ENCODE data around the gene NOS1. TPM values are rescaled to one million over a fixed set of nuclear protein-coding genes. Genes with fewer than 3 reads are reported as not detected.

Gene NOS1
- total and polyA plus RNA-seq, 2 donors (not counting 3 experiments of a cell fraction or from before 2014, with no cell fraction given): not detected

DNA sequence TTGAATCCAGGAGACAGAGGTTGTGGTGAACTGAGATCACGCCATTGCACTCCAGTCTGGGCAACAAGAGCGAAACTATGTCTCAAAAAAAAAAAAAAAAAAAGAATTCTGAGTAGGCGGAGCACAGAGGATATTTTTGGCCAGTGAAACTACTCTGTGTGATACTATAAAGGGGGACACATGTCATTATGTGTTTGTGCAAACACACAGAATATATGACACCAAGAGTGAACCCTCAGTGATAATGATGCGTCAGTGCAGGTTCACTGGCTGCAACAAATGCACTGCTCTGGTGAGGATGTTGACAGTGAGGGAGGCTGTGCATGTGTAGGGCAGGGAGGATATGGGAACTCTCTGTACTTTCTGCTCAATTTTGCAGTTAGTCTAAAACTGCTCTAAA, 195.3 kb downstream of the NOS1 start:
- FAIRE-seq (no peak), DNase-seq (ENCODE audit: low read depth, low spot score) (no peak)
- H3K36me3 ChIP-seq (ENCODE audit: control insufficient read depth in 2 of 2, extremely low read depth in 1 of 2, insufficient read depth in 2 of 2, low read length in 2 of 2): peaks cover 10 to 43% of the 10 kb centered on the region in 2 experiments
- dilution Hi-C loops (cut with MboI; ENCODE audit: extremely low pct_ligation_motif_present, low sequenced_read_pairs) (no loop called here), intact Hi-C loops (cut with micrococcal nuclease) (no loop called here)
- H3K79me2 ChIP-seq (ENCODE audit: control insufficient read depth, insufficient read depth, low read length): no peaks in the 10 kb centered on the region
- no peak overlapping the region for H2AFZ ChIP-seq (ENCODE audit: low read depth, low read length)
- H3K4me1 ChIP-seq (ENCODE audit: control insufficient read depth, extremely low read depth, insufficient read depth, low read length): no peaks in the 10 kb centered on the region
- no peak overlapping the region for H3K9ac ChIP-seq (replicated peaks; ENCODE audit: extremely low read depth, insufficient read depth, low read length)
- H3K27me3 ChIP-seq (ENCODE audit: control insufficient read depth in 2 of 2, insufficient read depth in 2 of 2, low read length in 2 of 2): no peaks in the 10 kb centered on the region
- no peak overlapping the region for H3K4me2 ChIP-seq (ENCODE audit: insufficient read depth, low read length)
- POLR2A ChIA-PET: no interaction called here
- H4K20me1 ChIP-seq (replicated peaks; ENCODE audit: control insufficient read depth, extremely low read depth, insufficient read depth, low read length): no peaks in the 10 kb centered on the region
- H3K9me3 ChIP-seq (replicated peaks; ENCODE audit: control insufficient read depth, insufficient read depth, low read length): no peaks in the 10 kb centered on the region
- H3K4me3 ChIP-seq (replicated peaks in 1 of 3; ENCODE audit: insufficient read depth in 1 of 3, low read depth in 1 of 3, low read length in 3 of 3): no peak overlapping the region
- H3K27ac ChIP-seq (ENCODE audit: insufficient read depth, low read depth, low read length): no peak overlapping the region
- TF ChIP-seq, protein P1, sequence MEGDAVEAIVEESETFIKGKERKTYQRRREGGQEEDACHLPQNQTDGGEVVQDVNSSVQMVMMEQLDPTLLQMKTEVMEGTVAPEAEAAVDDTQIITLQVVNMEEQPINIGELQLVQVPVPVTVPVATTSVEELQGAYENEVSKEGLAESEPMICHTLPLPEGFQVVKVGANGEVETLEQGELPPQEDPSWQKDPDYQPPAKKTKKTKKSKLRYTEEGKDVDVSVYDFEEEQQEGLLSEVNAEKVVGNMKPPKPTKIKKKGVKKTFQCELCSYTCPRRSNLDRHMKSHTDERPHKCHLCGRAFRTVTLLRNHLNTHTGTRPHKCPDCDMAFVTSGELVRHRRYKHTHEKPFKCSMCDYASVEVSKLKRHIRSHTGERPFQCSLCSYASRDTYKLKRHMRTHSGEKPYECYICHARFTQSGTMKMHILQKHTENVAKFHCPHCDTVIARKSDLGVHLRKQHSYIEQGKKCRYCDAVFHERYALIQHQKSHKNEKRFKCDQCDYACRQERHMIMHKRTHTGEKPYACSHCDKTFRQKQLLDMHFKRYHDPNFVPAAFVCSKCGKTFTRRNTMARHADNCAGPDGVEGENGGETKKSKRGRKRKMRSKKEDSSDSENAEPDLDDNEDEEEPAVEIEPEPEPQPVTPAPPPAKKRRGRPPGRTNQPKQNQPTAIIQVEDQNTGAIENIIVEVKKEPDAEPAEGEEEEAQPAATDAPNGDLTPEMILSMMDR (IDR thresholded peaks at IDR 0.05; ENCODE audit: extremely low read depth in 1 of 2, insufficient read depth in 1 of 2, low read depth in 1 of 2, low read length in 2 of 2): no peak
- TF ChIP-seq POLR2AphosphoS5 (IDR thresholded peaks at IDR 0.05; ENCODE audit: insufficient read depth, low read depth, low read length): no peak
- TF ChIP-seq MYC (IDR thresholded peaks at IDR 0.05; ENCODE audit: low read depth, low read length): no peak
- no TSS peak for BruUV-seq (replicated peaks)
- CTCF ChIA-PET: no interaction called here
- no peaks in the 10 kb centered on the region for H3K9me1 ChIP-seq (replicated peaks; ENCODE audit: control insufficient read depth, extremely low read depth, insufficient read depth, low read length)

DNA sequence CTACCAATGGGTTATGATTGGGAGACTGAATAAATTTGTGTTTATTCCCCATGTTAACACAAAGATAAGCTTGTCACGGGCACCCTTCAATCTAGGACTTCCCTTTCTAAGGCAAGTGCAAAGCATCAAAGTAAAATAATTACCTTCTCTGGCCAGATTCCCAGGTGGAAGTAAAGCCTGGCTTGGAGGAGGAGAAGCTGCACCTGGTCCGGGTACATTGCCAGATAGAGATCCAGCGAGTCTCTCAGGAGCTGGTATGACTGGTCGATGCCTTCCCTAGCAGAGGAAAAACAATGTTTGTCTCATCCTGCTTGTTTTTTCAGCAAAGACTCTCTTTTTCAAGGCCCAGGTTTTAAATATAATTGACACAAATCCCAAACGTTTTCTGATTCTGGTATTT, 196.1 kb downstream of the NOS1 start:
- no peaks in the 10 kb centered on the region for H3K27me3 ChIP-seq (ENCODE audit: control insufficient read depth in 2 of 2, insufficient read depth in 2 of 2, low read length in 2 of 2)
- FAIRE-seq (no peak), DNase-seq (ENCODE audit: low read depth, low spot score) (no peak)
- no TSS peak for BruUV-seq (replicated peaks)
- no peaks in the 10 kb centered on the region for H3K9me3 ChIP-seq (replicated peaks; ENCODE audit: control insufficient read depth, insufficient read depth, low read length)
- TF ChIP-seq FOS (IDR thresholded peaks at IDR 0.05; ENCODE audit: borderline replicate concordance, insufficient read depth, low read length) (no peak), MYC (IDR thresholded peaks at IDR 0.05; ENCODE audit: low read depth, low read length) (no peak), JUN (IDR thresholded peaks at IDR 0.05; ENCODE audit: borderline replicate concordance, insufficient read depth, insufficient read length, low read depth) (no peak), POLR2AphosphoS5 (IDR thresholded peaks at IDR 0.05; ENCODE audit: insufficient read depth, low read depth, low read length) (no peak), EZH2 (IDR thresholded peaks at IDR 0.05; ENCODE audit: borderline replicate concordance, low read depth, low read length, severe bottlenecking) (no peak)
- TF ChIP-seq, protein P2, sequence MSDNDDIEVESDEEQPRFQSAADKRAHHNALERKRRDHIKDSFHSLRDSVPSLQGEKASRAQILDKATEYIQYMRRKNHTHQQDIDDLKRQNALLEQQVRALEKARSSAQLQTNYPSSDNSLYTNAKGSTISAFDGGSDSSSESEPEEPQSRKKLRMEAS (IDR thresholded peaks at IDR 0.05; ENCODE audit: insufficient read depth, insufficient read length): no peak
- ChIA-PET POLR2A (interaction anchor here (0.6 kb wide), 1 partner anchor 1117 kb away, joined by 3 read pairs; no protein-coding TSS in a partner anchor), CTCF (no interaction called here)
- H3K4me1 ChIP-seq (ENCODE audit: control insufficient read depth, extremely low read depth, insufficient read depth, low read length): no peaks in the 10 kb centered on the region
- no peaks in the 10 kb centered on the region for H3K9me1 ChIP-seq (replicated peaks; ENCODE audit: control insufficient read depth, extremely low read depth, insufficient read depth, low read length)
- H3K79me2 ChIP-seq (ENCODE audit: control insufficient read depth, insufficient read depth, low read length): no peaks in the 10 kb centered on the region
- dilution Hi-C loops (cut with MboI; ENCODE audit: extremely low pct_ligation_motif_present, low sequenced_read_pairs) (no loop called here), intact Hi-C loops (cut with micrococcal nuclease) (no loop called here)
- H3K9ac ChIP-seq (replicated peaks; ENCODE audit: extremely low read depth, insufficient read depth, low read length): no peak overlapping the region
- H3K27ac ChIP-seq (ENCODE audit: insufficient read depth, low read depth, low read length): no peak overlapping the region
- H3K36me3 ChIP-seq (ENCODE audit: control insufficient read depth in 2 of 2, extremely low read depth in 1 of 2, insufficient read depth in 2 of 2, low read length in 2 of 2): peaks cover 10 to 41% of the 10 kb centered on the region in 2 experiments
- no peak overlapping the region for H2AFZ ChIP-seq (ENCODE audit: low read depth, low read length)
- H3K4me2 ChIP-seq (ENCODE audit: insufficient read depth, low read length): no peak overlapping the region
- H4K20me1 ChIP-seq (replicated peaks; ENCODE audit: control insufficient read depth, extremely low read depth, insufficient read depth, low read length): no peaks in the 10 kb centered on the region
- no peak overlapping the region for H3K4me3 ChIP-seq (replicated peaks in 1 of 3; ENCODE audit: insufficient read depth in 1 of 3, low read depth in 1 of 3, low read length in 3 of 3)

All from endothelial cell of umbilical vein (primary cell).